Gastroesophageal sphincter (tissue), 3 donors: ENCODE data around the gene CAPN10.

Source experiments
- CTCF ChIP-seq, 4 experiments: fragments of 200-600 bp in 2 of 4; fragments of 450-650 bp in 2 of 4; sonication (generic) in 1 of 4; IDR thresholded peaks; one replicate each; pipeline ENCODE4 v1.5.1; 2017 to 2019; ENCODE audit warnings: antibody characterized with exemption in 4 of 4, mild to moderate bottlenecking in 2 of 4, moderate library complexity in 2 of 4
- EP300 ChIP-seq: sonication (generic); formaldehyde crosslinking; IDR thresholded peaks from one replicate; pipeline ENCODE4 v1.6.1; 2017; ENCODE audit warnings: antibody characterized with exemption, mild to moderate bottlenecking
- POLR2A ChIP-seq, 2 donors: fragments of 450-650 bp; IDR thresholded peaks; one replicate each; pipeline ENCODE4 v1.6.1; 2017; ENCODE audit warnings: antibody characterized with exemption in 2 of 2, mild to moderate bottlenecking in 2 of 2, moderate library complexity in 1 of 2

- TF ChIP-seq CTCF (IDR thresholded peaks at IDR 0.05) (no peak), POLR2A (IDR thresholded peaks at IDR 0.05) (no peak), EP300 (no peak)
Measured at GRCh38 chr2:240596491-240596931, 10.0 kb downstream of the CAPN10 start.
